ENCODE measurements around the gene USP17L22. TPM values are rescaled to one million over a fixed set of nuclear protein-coding genes. Genes with fewer than 3 reads are reported as not detected.
A peak's percentile ranks its signal among the peaks of the same experiment; 100 is the strongest.
"Not testable (repeated sequence)": the region's sequence is repeated elsewhere in the genome, so short reads cannot be mapped to it uniquely, and the experiment has no call there.

USP17L22 gene, protein sequence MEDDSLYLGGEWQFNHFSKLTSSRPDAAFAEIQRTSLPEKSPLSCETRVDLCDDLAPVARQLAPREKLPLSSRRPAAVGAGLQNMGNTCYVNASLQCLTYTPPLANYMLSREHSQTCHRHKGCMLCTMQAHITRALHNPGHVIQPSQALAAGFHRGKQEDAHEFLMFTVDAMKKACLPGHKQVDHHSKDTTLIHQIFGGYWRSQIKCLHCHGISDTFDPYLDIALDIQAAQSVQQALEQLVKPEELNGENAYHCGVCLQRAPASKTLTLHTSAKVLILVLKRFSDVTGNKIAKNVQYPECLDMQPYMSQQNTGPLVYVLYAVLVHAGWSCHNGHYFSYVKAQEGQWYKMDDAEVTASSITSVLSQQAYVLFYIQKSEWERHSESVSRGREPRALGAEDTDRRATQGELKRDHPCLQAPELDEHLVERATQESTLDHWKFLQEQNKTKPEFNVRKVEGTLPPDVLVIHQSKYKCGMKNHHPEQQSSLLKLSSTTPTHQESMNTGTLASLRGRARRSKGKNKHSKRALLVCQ
- total RNA-seq = not detected

DNA sequence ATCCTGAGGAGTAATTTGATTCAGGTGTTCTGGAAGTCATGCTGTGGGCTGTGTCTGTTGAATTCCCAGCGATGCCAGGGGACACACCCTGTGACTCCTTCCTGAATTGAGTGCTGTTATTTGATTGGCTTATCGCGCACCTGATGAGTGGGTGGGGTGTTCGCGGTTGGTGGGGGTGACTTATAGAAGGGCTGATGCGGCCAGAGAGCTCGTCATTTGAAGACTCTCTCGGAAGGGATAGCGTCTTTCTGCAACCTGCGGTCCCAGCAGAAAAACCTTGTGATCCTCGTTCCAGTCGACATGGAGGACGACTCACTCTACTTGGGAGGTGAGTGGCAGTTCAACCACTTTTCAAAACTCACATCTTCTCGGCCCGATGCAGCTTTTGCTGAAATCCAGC is at the start of gene USP17L22:
TSS of gene USP17L22 (plus strand) at position 301 of the 400 bp plus-strand sequence. CDS start at position 301, 0 bp downstream.
- H3K36me3 Mint-ChIP-seq, DNase-seq, H3K27ac Mint-ChIP-seq, H3K4me3 Mint-ChIP-seq, H3K27me3 Mint-ChIP-seq, H3K4me1 Mint-ChIP-seq, H3K9me3 Mint-ChIP-seq: not testable (repeated sequence)

DNA sequence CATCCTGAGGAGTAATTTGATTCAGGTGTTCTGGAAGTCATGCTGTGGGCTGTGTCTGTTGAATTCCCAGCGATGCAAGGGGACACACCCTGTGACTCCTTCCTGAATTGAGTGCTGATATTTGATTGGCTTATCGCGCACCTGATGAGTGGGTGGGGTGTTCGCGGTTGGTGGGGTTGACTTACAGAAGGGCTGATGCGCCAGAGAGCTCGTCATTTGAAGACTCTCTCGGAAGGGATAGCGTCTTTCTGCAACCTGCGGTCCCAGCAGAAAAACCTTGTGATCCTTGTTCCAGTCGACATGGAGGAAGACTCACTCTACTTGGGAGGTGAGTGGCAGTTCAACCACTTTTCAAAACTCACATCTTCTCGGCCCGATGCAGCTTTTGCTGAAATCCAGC is 47.6 kb upstream of the USP17L22 start, which contains the start of gene USP17L12:
TSS of gene USP17L12 (plus strand) at position 301 of the 400 bp plus-strand sequence. CDS start at position 301, 0 bp downstream.
- H3K4me3 Mint-ChIP-seq, H3K27me3 Mint-ChIP-seq, H3K4me1 Mint-ChIP-seq, DNase-seq, H3K27ac Mint-ChIP-seq, H3K9me3 Mint-ChIP-seq, H3K36me3 Mint-ChIP-seq: not testable (repeated sequence)

DNA sequence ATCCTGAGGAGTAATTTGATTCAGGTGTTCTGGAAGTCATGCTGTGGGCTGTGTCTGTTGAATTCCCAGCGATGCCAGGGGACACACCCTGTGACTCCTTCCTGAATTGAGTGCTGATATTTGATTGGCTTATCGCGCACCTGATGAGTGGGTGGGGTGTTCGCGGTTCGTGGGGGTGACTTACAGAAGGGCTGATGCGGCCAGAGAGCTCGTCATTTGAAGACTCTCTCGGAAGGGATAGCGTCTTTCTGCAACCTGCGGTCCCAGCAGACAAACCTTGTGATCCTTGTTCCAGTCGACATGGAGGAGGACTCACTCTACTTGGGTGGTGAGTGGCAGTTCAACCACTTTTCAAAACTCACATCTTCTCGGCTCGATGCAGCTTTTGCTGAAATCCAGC is 42.8 kb upstream of the USP17L22 start, which contains the start of gene USP17L13:
TSS of gene USP17L13 (plus strand) at position 301 of the 400 bp plus-strand sequence. CDS start at position 301, 0 bp downstream.
- H3K27ac Mint-ChIP-seq, H3K4me1 Mint-ChIP-seq, H3K9me3 Mint-ChIP-seq, DNase-seq, H3K36me3 Mint-ChIP-seq, H3K27me3 Mint-ChIP-seq, H3K4me3 Mint-ChIP-seq: not testable (repeated sequence)

DNA sequence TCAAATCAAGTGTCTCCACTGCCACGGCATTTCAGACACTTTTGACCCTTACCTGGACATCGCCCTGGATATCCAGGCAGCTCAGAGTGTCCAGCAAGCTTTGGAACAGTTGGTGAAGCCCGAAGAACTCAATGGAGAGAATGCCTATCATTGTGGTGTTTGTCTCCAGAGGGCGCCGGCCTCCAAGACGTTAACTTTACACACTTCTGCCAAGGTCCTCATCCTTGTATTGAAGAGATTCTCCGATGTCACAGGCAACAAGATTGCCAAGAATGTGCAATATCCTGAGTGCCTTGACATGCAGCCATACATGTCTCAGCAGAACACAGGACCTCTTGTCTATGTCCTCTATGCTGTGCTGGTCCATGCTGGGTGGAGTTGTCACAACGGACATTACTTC is 37.2 kb upstream of the USP17L22 start:
- H3K9me3 Mint-ChIP-seq, H3K4me3 Mint-ChIP-seq, H3K27me3 Mint-ChIP-seq, H3K4me1 Mint-ChIP-seq, H3K36me3 Mint-ChIP-seq, H3K27ac Mint-ChIP-seq, DNase-seq: not testable (repeated sequence)

DNA sequence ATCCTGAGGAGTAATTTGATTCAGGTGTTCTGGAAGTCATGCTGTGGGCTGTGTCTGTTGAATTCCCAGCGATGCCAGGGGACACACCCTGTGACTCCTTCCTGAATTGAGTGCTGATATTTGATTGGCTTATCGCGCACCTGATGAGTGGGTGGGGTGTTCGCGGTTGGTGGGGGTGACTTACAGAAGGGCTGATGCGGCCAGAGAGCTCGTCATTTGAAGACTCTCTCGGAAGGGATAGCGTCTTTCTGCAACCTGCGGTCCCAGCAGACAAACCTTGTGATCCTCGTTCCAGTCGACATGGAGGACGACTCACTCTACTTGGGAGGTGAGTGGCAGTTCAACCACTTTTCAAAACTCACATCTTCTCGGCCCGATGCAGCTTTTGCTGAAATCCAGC is 33.3 kb upstream of the USP17L22 start, which contains the start of gene USP17L15:
TSS of gene USP17L15 (plus strand) at position 301 of the 400 bp plus-strand sequence. CDS start at position 301, 0 bp downstream.
- H3K4me3 Mint-ChIP-seq, H3K4me1 Mint-ChIP-seq: not testable (repeated sequence)

DNA sequence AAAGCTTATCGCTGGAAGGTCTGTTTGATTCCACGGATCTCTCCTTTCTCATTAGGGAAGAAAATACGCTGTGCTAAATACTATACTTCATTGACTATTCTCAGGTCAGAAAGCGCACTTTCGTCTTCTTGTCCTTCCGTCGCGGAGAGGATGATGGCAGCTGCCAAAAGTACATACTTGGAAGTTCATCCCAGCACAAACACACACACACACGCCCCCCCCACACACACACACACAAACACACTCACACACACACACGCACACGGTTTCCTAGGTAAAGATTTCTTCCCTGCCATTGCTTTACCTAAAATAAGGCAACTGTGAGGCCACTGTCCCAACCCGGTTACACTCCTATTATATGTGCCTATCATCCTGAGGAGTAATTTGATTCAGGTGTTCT is 29.0 kb upstream of the USP17L22 start:
- not testable (repeated sequence) for H3K4me1 Mint-ChIP-seq, H3K27me3 Mint-ChIP-seq, DNase-seq, H3K9me3 Mint-ChIP-seq, H3K27ac Mint-ChIP-seq, H3K36me3 Mint-ChIP-seq, H3K4me3 Mint-ChIP-seq

More for the DNA sequence above, 33.3 kb upstream of the USP17L22 start, which contains the start of gene USP17L15:
- not testable (repeated sequence) for H3K36me3 Mint-ChIP-seq, DNase-seq, H3K27me3 Mint-ChIP-seq, H3K9me3 Mint-ChIP-seq, H3K27ac Mint-ChIP-seq

DNA sequence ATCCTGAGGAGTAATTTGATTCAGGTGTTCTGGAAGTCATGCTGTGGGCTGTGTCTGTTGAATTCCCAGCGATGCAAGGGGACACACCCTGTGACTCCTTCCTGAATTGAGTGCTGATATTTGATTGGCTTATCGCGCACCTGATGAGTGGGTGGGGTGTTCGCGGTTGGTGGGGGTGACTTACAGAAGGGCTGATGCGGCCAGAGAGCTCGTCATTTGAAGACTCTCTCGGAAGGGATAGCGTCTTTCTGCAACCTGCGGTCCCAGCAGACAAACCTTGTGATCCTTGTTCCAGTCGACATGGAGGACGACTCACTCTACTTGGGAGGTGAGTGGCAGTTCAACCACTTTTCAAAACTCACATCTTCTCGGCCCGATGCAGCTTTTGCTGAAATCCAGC is 23.8 kb upstream of the USP17L22 start, which contains the start of gene USP17L17:
TSS of gene USP17L17 (plus strand) at position 301 of the 400 bp plus-strand sequence. CDS start at position 301, 0 bp downstream.
- not testable (repeated sequence) for DNase-seq, H3K36me3 Mint-ChIP-seq, H3K27ac Mint-ChIP-seq, H3K4me3 Mint-ChIP-seq, H3K9me3 Mint-ChIP-seq, H3K27me3 Mint-ChIP-seq, H3K4me1 Mint-ChIP-seq

DNA sequence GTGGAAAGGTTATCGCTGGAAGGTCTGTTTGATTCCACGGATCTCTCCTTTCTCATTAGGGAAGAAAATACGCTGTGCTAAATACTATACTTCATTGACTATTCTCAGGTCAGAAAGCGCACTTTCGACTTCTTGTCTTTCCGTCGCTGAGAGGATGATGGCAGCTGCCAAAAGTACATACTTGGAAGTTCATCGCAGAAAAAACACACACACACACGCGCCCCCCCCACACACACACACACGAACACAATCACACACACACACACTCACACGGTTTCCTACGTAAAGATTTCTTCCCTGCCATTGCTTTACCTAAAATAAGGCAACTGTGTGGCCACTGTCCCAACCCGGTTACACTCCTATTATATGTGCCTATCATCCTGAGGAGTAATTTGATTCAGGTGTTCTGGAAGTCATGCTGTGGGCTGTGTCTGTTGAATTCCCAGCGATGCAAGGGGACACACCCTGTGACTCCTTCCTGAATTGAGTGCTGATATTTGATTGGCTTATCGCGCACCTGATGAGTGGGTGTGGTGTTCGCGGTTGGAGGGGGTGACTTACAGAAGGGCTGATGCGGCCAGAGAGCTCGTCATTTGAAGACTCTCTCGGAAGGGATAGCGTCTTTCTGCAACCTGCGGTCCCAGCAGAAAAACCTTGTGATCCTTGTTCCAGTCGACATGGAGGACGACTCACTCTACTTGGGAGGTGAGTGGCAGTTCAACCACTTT is 19.3 kb upstream of the USP17L22 start, which contains the start of gene USP17L18:
TSS of gene USP17L18 (plus strand) at position 678 of the 728 bp plus-strand sequence. CDS start at position 678, 0 bp downstream.
- H3K4me3 Mint-ChIP-seq, H3K27me3 Mint-ChIP-seq, DNase-seq, H3K36me3 Mint-ChIP-seq, H3K4me1 Mint-ChIP-seq, H3K9me3 Mint-ChIP-seq, H3K27ac Mint-ChIP-seq: not testable (repeated sequence)

DNA sequence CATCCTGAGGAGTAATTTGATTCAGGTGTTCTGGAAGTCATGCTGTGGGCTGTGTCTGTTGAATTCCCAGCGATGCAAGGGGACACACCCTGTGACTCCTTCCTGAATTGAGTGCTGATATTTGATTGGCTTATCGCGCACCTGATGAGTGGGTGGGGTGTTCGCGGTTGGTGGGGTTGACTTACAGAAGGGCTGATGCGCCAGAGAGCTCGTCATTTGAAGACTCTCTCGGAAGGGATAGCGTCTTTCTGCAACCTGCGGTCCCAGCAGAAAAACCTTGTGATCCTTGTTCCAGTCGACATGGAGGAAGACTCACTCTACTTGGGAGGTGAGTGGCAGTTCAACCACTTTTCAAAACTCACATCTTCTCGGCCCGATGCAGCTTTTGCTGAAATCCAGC is 14.3 kb upstream of the USP17L22 start, which contains the start of gene USP17L19:
TSS of gene USP17L19 (plus strand) at position 301 of the 400 bp plus-strand sequence. CDS start at position 301, 0 bp downstream.
- H3K4me1 Mint-ChIP-seq, H3K27ac Mint-ChIP-seq, DNase-seq, H3K27me3 Mint-ChIP-seq, H3K4me3 Mint-ChIP-seq, H3K36me3 Mint-ChIP-seq, H3K9me3 Mint-ChIP-seq: not testable (repeated sequence)

DNA sequence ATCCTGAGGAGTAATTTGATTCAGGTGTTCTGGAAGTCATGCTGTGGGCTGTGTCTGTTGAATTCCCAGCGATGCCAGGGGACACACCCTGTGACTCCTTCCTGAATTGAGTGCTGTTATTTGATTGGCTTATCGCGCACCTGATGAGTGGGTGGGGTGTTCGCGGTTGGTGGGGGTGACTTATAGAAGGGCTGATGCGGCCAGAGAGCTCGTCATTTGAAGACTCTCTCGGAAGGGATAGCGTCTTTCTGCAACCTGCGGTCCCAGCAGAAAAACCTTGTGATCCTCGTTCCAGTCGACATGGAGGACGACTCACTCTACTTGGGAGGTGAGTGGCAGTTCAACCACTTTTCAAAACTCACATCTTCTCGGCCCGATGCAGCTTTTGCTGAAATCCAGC is 9.6 kb upstream of the USP17L22 start, which contains the start of gene USP17L20:
TSS of gene USP17L20 (plus strand) at position 301 of the 400 bp plus-strand sequence. CDS start at position 301, 0 bp downstream.
- not testable (repeated sequence) for H3K4me1 Mint-ChIP-seq

DNA sequence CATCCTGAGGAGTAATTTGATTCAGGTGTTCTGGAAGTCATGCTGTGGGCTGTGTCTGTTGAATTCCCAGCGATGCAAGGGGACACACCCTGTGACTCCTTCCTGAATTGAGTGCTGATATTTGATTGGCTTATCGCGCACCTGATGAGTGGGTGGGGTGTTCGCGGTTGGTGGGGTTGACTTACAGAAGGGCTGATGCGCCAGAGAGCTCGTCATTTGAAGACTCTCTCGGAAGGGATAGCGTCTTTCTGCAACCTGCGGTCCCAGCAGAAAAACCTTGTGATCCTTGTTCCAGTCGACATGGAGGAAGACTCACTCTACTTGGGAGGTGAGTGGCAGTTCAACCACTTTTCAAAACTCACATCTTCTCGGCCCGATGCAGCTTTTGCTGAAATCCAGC is 4.8 kb upstream of the USP17L22 start, which contains the start of gene USP17L21:
TSS of gene USP17L21 (plus strand) at position 301 of the 400 bp plus-strand sequence. CDS start at position 301, 0 bp downstream.
- H3K27ac Mint-ChIP-seq, DNase-seq, H3K4me3 Mint-ChIP-seq, H3K36me3 Mint-ChIP-seq, H3K4me1 Mint-ChIP-seq, H3K9me3 Mint-ChIP-seq, H3K27me3 Mint-ChIP-seq: not testable (repeated sequence)

More for the DNA sequence above, 9.6 kb upstream of the USP17L22 start, which contains the start of gene USP17L20:
- not testable (repeated sequence) for DNase-seq, H3K9me3 Mint-ChIP-seq, H3K27me3 Mint-ChIP-seq, H3K27ac Mint-ChIP-seq, H3K4me3 Mint-ChIP-seq, H3K36me3 Mint-ChIP-seq

DNA sequence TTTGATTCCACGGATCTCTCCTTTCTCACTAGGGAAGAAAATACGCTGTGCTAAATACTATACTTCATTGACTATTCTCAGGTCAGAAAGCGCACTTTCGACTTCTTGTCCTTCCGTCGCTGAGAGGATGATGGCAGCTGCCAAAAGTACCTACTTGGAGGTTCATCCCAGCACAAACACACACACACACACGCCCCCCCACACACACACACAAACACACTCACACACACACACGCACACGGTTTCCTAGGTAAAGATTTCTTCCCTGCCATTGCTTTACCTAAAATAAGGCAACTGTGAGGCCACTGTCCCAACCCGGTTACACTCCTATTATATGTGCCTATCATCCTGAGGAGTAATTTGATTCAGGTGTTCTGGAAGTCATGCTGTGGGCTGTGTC is 4.3 kb downstream of the USP17L22 start:
- not testable (repeated sequence) for H3K36me3 Mint-ChIP-seq, H3K4me3 Mint-ChIP-seq, H3K27me3 Mint-ChIP-seq, H3K27ac Mint-ChIP-seq, H3K4me1 Mint-ChIP-seq, H3K9me3 Mint-ChIP-seq
- peak; percentile 8 for DNase-seq

Data from activated naive CD8-positive, alpha-beta T cell treated with anti-CD3 and anti-CD28 coated beads for 36 hours (primary cell).